Dermis microvascular lymphatic vessel endothelial cell (primary cell): Measurements from ENCODE around the gene LILRB3. TPM values are rescaled to one million over a fixed set of nuclear protein-coding genes. Genes with fewer than 3 reads are reported as not detected.

Experiments
- DNase-seq, 2 donors: peaks; one replicate each; pipeline versions ENCODE4 v3.0.0 to v3.0.0-alpha.2; 2010; ENCODE audit warnings: low read depth in 2 of 2
- total RNA-seq: library from RNA; depleted of rRNA; stranded (reverse); fragments of >200 nt; gene quantifications from 2 replicates; pipeline ENCODE4 v1.2.1, GENCODE V29; 2014

LILRB3 gene
- total RNA-seq, 1 donor from 2014 or later, result not detected

GRCh38 chr19:54169149-54169740 is 53.6 kb downstream of the LILRB3 start:
- DNase-seq, result no peak

DNA sequence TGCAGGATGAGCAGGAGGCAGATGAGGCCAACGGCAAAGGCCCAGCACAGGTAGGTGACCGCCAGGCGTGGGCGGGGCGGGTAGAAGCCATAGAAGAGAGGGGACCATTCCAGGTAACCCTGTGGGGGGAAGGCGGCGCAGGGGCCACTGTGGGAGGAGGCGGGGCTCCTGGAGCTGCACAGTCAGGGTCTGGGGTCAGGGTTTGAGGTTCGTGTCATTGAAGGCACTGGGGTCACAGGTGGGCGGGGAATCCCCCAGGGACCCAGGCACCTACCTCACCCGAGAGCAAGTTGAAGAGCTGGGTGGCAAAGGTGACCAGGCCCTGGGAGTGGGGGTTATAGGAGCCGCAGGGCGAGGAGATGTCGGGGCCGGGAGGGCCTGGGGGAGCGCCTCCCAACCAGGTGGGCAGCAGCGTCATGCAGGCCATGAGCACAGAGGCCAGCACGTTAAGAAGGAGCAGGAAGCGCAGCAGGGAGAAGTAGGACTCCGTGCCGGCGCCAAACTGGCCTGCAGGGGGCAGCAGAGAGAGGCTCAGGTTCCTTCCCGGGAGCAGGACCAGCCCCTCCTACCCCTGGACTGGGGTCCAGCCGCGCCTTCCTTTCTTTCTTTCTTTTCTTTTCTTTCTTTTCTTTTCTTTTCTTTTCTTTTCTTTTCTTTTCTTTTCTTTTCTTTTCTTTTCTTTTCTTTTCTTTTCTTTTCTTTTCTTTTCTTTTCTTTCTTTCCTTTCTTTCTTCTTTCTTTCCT is 54.5 kb downstream of the LILRB3 start:
- peak; percentile 41 to 79 for DNase-seq

Other genes with a start within 250 kb of the LILRB3 start
- gene CACNG6, start 231.4 kb downstream of the LILRB3 start, total RNA-seq, result 0.38 and 0.77 TPM in 2 replicates
- not detected in 2 replicates for gene VSTM1, start 159.1 kb downstream of the LILRB3 start, total RNA-seq
- not detected in 2 replicates for gene TARM1, start 141.6 kb downstream of the LILRB3 start, total RNA-seq
- under 0.01 TPM in 1 of 2 replicates, not detected in the other for gene OSCAR, start 122.2 kb downstream of the LILRB3 start, total RNA-seq
- 17.1 and 19.8 TPM in 2 replicates for gene NDUFA3, start 120.2 kb downstream of the LILRB3 start, total RNA-seq
- 19.1 and 19.6 TPM in 2 replicates for gene TFPT, start 107.3 kb downstream of the LILRB3 start, total RNA-seq
- gene PRPF31, start 107.3 kb downstream of the LILRB3 start, total RNA-seq, result 60.3 and 64.5 TPM in 2 replicates
- gene CNOT3, start 85.2 kb downstream of the LILRB3 start, total RNA-seq, result 4.9 and 6.7 TPM in 2 replicates
- gene LENG1, start 63.3 kb downstream of the LILRB3 start, total RNA-seq, result 4.4 TPM in 2 replicates
- 0.25 TPM in 1 of 2 replicates, not detected in the other for gene TMC4, start 49.8 kb downstream of the LILRB3 start, total RNA-seq
- 10.1 and 20.5 TPM in 2 replicates for gene MBOAT7, start 33.4 kb downstream of the LILRB3 start, total RNA-seq
- 45.4 and 50.3 TPM in 2 replicates for gene TSEN34, start 31.7 kb downstream of the LILRB3 start, total RNA-seq
- 2,300 and 2,729 TPM in 2 replicates for gene RPS9, start 22.1 kb downstream of the LILRB3 start, total RNA-seq
- gene LILRA6, start 19.8 kb upstream of the LILRB3 start, total RNA-seq, result not detected in 2 replicates
- not detected in 2 replicates for gene LILRB5, start 34.3 kb upstream of the LILRB3 start, total RNA-seq
- gene LILRB2, start 58.1 kb upstream of the LILRB3 start, total RNA-seq, result not detected in 2 replicates
- not detected in 2 replicates for gene LILRA5, start 90.2 kb upstream of the LILRB3 start, total RNA-seq
- not detected in 2 replicates for gene LILRA4, start 116.2 kb upstream of the LILRB3 start, total RNA-seq
- gene LAIR1, start 141.9 kb upstream of the LILRB3 start, total RNA-seq, result not detected in 2 replicates
- under 0.01 TPM in 1 of 2 replicates, not detected in the other for gene TTYH1, start 192.5 kb upstream of the LILRB3 start, total RNA-seq
- gene LENG8, start 226.2 kb upstream of the LILRB3 start, total RNA-seq, result 13.5 and 31.9 TPM in 2 replicates
- gene LENG9, start 240.8 kb upstream of the LILRB3 start, total RNA-seq, result 4.0 and 4.9 TPM in 2 replicates